CD4-positive, alpha-beta T cell treated with Interleukin-2 at 100 ng/mL for 4 hours (primary cell): ENCODE measurements around the gene LBHD2.
A peak's percentile ranks its signal among the peaks of the same experiment; 100 is the strongest.
"Not testable (repeated sequence)": the region's sequence is repeated elsewhere in the genome, so short reads cannot be mapped to it uniquely, and the experiment has no call there.

ENCODE experiments used
- DNase-seq: peaks from one replicate; pipeline ENCODE4 v3.0.0-alpha.2; 2020; ENCODE audit warnings: low spot score

The LBHD2 gene

GRCh38 chr14:103104654-103105452 lies 20.8 kb downstream of the LBHD2 start:
- peak; percentile 74 for DNase-seq

DNA sequence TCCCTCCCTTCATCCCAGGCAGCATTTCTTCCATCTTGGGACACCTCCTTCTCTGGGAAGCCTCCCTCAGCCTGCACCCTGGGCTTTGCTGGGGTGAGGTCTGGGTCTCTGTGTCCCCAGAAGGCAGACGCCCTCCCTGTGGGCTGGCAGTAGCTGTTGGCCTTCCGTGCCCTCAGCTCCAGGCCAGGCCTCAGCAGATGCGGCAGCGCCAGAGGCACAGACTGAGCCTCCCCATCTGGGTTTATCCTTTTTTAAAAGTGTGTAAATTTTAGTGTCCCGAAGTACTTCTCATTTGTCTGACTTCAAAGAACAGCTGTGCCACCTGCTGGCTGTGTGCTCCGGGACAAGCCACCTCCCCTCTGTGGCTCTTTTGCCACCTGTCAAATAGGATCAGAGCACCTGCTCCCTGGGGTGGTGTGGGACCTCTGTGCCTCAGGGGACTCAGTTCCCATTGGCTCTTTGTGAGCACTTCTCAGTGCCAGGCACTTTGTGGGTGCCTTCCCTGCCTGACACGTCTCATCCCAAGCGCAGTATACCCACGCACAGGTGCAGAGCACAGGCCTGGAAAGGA lies 21.7 kb downstream of the LBHD2 start:
- DNase-seq: peak; percentile 7

GRCh38 chr14:103107455-103107854 lies 23.4 kb downstream of the LBHD2 start:
- no peak for DNase-seq

DNA sequence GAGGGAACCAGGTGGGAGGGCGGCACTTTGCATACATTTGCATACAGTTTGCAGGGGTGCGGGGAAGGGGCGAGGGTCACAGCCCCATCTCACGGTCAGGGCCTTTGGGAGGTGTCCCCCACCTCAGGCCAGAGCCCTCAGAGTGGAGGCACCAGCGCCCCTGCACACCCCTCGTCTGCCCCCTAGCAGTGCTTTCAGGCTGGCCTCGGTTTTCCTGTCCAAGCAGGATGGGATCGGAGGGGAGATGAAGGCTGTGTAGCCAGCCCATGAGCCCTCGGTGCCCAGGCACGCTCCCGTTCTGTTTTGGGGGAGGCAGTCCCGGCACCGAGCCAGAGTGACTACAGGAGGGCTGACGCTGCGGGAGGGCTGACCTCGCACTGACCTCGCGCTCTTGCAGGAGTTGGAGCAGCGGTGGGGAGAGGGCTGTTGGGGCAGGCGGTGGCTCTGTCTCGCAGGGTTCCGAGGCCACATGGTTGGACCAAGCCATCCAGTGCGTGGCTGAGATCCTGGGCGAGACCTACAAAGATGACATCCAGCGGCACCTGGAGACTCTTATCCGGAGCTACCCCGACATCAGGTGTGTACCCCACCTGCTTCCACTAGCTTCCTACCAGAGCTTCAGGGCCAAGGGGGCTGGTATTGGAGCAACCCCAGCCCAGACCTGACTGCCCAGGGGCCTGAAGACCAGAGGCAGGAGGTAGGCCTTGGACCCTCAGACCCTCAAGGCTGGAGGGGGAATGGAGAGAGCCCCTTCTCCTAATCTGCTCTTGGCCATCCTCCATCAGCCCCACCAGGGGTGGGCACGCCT lies 24.1 kb downstream of the LBHD2 start:
- DNase-seq: no peak

DNA sequence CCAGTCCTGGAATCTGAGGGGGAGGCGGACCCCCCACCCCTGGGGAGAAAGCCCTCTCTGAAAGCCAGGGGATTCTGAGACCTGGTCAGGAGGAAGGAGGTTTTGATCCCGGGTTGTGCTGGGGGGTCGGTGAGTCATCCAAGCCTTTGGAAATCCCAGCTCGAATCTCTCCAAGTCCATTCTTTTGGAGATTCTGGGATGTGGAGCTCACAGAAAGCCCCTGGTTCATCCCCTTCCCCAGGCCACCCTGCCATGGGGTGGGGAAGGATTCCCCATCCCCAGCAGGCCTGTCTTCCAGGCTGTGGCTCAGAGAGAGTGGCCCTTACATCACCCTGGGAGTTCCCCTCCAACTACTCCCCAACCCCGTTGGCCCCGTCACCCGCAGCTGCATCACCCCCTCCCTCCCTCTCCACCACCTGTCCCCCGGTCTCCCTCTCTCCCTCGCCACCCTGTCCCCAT lies 24.8 kb downstream of the LBHD2 start:
- DNase-seq: no peak

DNA sequence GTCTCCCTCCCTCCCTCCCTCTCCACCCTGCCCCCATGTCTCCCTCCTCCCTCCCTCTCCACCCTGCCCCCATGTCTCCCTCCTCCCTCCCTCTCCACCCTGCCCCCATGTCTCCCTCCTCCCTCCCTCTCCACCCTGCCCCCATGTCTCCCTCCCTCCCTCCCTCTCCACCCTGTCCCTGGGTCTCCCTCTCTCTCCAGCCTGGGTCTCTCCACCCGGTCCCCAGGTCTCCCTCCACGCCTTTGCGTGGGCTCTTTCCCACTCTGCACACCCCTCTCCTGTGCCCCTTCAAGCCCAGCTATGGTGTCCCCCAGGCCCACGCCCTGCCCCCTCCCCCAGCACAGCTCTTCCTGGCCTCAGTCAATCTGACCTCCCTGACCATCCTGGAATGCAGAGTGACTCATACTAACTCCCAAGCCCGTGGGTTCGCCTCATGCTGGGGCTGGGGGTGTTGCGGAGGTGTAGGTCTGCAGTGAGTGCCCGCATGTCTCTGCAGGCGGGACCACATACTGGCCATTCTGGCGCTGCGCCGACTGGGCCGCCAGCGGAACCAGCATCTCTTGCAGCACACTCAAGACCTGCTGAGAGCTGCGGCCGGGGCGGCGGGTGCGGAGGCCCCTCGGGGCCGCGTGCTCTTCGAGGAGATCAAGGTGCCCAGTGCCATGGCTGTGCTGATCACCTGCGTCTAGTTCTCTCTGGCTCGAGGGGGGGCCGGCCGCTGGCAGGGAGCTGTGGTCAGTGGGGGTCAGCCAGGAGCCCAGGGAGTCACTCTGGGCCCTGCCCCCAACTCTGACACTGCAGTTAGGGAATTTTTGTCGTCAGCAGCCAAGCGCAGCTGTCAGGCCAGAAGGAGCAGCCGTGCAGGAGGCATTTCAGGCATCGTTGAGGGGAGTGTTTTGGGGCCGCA lies 25.8 kb downstream of the LBHD2 start:
- no peak for DNase-seq

GRCh38 chr14:103110681-103111231 lies 26.7 kb downstream of the LBHD2 start:
- no peak for DNase-seq

- DNase-seq: no peak
Observed at GRCh38 chr14:103111232-103111868, 27.3 kb downstream of the LBHD2 start.

GRCh38 chr14:103112400-103113243 lies 28.6 kb downstream of the LBHD2 start:
- DNase-seq: no peak

GRCh38 chr14:103113303-103113702 lies 29.3 kb downstream of the LBHD2 start:
- DNase-seq: no peak

GRCh38 chr14:103113774-103114173 lies 29.8 kb downstream of the LBHD2 start:
- DNase-seq: no peak

DNA sequence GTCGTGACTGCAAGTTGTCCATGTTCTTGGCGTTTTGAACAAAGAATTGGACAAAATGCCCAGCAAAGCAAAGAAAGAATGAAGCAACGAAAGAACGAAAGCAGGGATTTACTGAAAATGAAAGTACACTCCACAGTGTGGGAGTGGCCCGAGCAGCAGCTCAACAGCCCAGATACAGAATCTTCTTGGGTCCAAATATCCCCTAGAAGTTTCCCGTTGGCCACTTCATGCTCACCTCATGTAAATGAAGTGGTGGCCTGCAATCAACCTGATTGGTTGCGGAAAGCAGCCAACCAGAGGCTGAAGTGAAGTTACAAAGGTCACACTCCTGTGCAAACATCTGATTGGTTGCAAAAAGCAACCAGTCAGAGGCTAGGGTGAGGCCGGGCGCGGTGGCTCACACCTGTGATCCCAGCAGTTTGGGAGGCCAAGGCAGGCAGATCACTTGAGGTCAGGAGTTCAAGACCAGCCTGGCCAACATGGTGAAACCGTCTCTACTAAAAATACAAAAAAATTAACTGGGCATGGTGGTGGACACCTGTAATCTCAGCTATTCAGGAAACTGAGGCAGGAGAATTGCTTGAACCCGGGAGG lies 31.2 kb downstream of the LBHD2 start:
- not testable (repeated sequence) for DNase-seq

GRCh38 chr14:103115845-103116572 lies 32.0 kb downstream of the LBHD2 start:
- DNase-seq: no peak

- no peak for DNase-seq
Observed at GRCh38 chr14:103116636-103117035, 32.6 kb downstream of the LBHD2 start.

GRCh38 chr14:103117499-103117898 lies 33.5 kb downstream of the LBHD2 start:
- DNase-seq: not testable (repeated sequence)

- no peak for DNase-seq
Observed at GRCh38 chr14:103118018-103118662, 34.1 kb downstream of the LBHD2 start.

GRCh38 chr14:103118663-103119404 lies 34.8 kb downstream of the LBHD2 start:
- DNase-seq: peak; percentile 7

DNA sequence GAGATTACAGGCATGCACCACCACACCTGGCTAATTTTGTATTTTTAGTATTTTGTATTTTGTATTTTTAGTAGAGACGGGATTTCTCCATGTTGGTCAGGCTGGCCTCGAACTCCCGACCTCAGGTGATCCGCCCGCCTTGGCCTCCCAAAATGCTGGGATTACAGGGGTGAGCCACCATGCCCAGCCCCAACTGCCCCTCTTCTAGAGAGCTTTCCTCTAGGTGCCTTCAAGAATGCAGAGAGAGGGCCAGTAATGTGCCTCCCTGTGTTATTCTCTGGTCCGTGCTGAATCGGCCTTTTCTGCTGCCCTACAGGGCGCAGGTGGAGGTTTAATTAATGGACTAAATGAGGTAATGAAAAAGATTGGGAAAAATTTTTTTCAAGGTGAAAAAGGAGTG lies 35.5 kb downstream of the LBHD2 start:
- not testable (repeated sequence) for DNase-seq
